Activated B cell treated with CpG ODN at 0.5 μM for 24 hours (primary cell): Measurements from ENCODE around the gene CORO2B. TPM values are rescaled to one million over a fixed set of nuclear protein-coding genes. Genes with fewer than 3 reads are reported as not detected.

Experiments used
- ATAC-seq: fragments of 200-7000 bp; cut with Tn5 transposase; one replicate; pipeline ENCODE4 v1.10.0; 2021; ENCODE audit warnings: low read depth, mild to moderate bottlenecking, moderate library complexity
- CTCF ChIA-PET: fragments of 350-600 bp; sonication (Branson Sonifier 250); formaldehyde crosslinking; loops from one replicate; lab custom pipeline; 2021; ENCODE audit warnings: antibody characterized with exemption; lab: Charles Lee
- POLR2A ChIA-PET: fragments of 350-600 bp; sonication (Branson Sonifier 250); formaldehyde crosslinking; loops from one replicate; lab custom pipeline; 2021; ENCODE audit warnings: antibody characterized with exemption; lab: Charles Lee
- DNase-seq: peaks from one replicate; pipeline ENCODE4 v3.0.0; 2022
- H3K27ac Mint-ChIP-seq: one replicate; pipeline ENCODE4 v1.8.0; 2020; ENCODE audit warnings: mixed read lengths
- H3K27me3 Mint-ChIP-seq: one replicate; pipeline ENCODE4 v1.8.0; 2021; ENCODE audit warnings: mixed read lengths
- H3K36me3 Mint-ChIP-seq: one replicate; pipeline ENCODE4 v1.8.0; 2021; ENCODE audit warnings: low read depth, mixed read lengths
- H3K4me1 Mint-ChIP-seq: one replicate; pipeline ENCODE4 v1.8.0; 2021; ENCODE audit warnings: mixed read lengths
- H3K4me3 Mint-ChIP-seq: one replicate; pipeline ENCODE4 v1.8.0; 2020; ENCODE audit warnings: mild to moderate bottlenecking, mixed read lengths
- H3K9me3 Mint-ChIP-seq: one replicate; pipeline ENCODE4 v1.8.0; 2020; ENCODE audit warnings: mixed read lengths
- CTCF ChIP-seq: fragments of 200-600 bp; IDR thresholded peaks from one replicate; pipeline ENCODE4 v1.8.0; 2022; ENCODE audit warnings: antibody characterized with exemption, mild to moderate bottlenecking
- intact Hi-C: fragments of 100-400 bp; cut with micrococcal nuclease; formaldehyde crosslinking; loops from one replicate; pipeline ENCODE4 v1.15.1; 2024
- total RNA-seq: library from RNA; stranded (reverse); gene quantifications from 2 replicates; pipeline ENCODE4 v1.2.3, GENCODE V29; 2022

The CORO2B gene
- total RNA-seq, 1 donor from 2014 or later = 1.0 TPM

GRCh38 chr15:68537506-68537905 is 41.3 kb upstream of the CORO2B start:
- ATAC-seq (no peak), DNase-seq (no peak)
- Mint-ChIP-seq H3K4me3 (no peak overlapping the region), H3K27me3 (peaks cover 20% of the 10 kb centered on the region), H3K4me1 (no peaks in the 10 kb centered on the region), H3K9me3 (peaks cover 13% of the 10 kb centered on the region), H3K27ac (no peak overlapping the region), H3K36me3 (peaks cover under 1% of the 10 kb centered on the region)
- ChIA-PET CTCF (interaction anchor here (0.9 kb wide), 1 partner anchor 284 kb away, joined by 3 read pairs; no protein-coding TSS in a partner anchor), POLR2A (no interaction called here)
- intact Hi-C loops = no loop called here
- no peak for TF ChIP-seq CTCF

GRCh38 chr15:68538311-68538710 is 40.5 kb upstream of the CORO2B start:
- no peak overlapping the region for H3K27ac Mint-ChIP-seq
- peaks cover 6% of the 10 kb centered on the region for H3K9me3 Mint-ChIP-seq
- no peaks in the 10 kb centered on the region for H3K4me1 Mint-ChIP-seq
- ATAC-seq (no peak), DNase-seq (no peak)
- H3K36me3 Mint-ChIP-seq = no peaks in the 10 kb centered on the region
- TF ChIP-seq CTCF = no peak
- intact Hi-C loops = no loop called here
- POLR2A ChIA-PET = no interaction called here
- peaks cover 21% of the 10 kb centered on the region for H3K27me3 Mint-ChIP-seq
- H3K4me3 Mint-ChIP-seq = no peak overlapping the region
- CTCF ChIA-PET = interaction anchor here (0.9 to 1.9 kb wide), 3 partner anchors 10 to 285 kb away, joined by 3 to 6 read pairs (median 5); no protein-coding TSS in a partner anchor

GRCh38 chr15:68541743-68542142 is 37.0 kb upstream of the CORO2B start:
- TF ChIP-seq CTCF = no peak
- ATAC-seq (no peak), DNase-seq (no peak)
- ChIA-PET POLR2A (no interaction called here), CTCF (interaction anchor here (1.5 to 1.6 kb wide), 2 partner anchors 132 to 383 kb away, joined by 4 read pairs; no protein-coding TSS in a partner anchor)
- intact Hi-C loops = no loop called here
- no peak overlapping the region for H3K4me3 Mint-ChIP-seq
- no peak overlapping the region for H3K27ac Mint-ChIP-seq
- peaks cover 20% of the 10 kb centered on the region for H3K27me3 Mint-ChIP-seq
- H3K9me3 Mint-ChIP-seq = no peaks in the 10 kb centered on the region
- no peaks in the 10 kb centered on the region for H3K4me1 Mint-ChIP-seq
- no peaks in the 10 kb centered on the region for H3K36me3 Mint-ChIP-seq

GRCh38 chr15:68542348-68542747 is 36.4 kb upstream of the CORO2B start:
- DNase-seq (no peak), ATAC-seq (no peak)
- Mint-ChIP-seq H3K4me1 (no peaks in the 10 kb centered on the region), H3K9me3 (no peaks in the 10 kb centered on the region), H3K4me3 (no peak overlapping the region), H3K27me3 (peaks cover 20% of the 10 kb centered on the region), H3K36me3 (no peaks in the 10 kb centered on the region), H3K27ac (no peak overlapping the region)
- ChIA-PET CTCF (interaction anchor here (1.5 to 1.6 kb wide), 2 partner anchors 132 to 383 kb away, joined by 4 read pairs; no protein-coding TSS in a partner anchor), POLR2A (no interaction called here)
- intact Hi-C loops = no loop called here
- TF ChIP-seq CTCF = no peak

- CTCF ChIA-PET = no interaction called here
- Mint-ChIP-seq H3K36me3 (no peaks in the 10 kb centered on the region), H3K4me1 (no peaks in the 10 kb centered on the region), H3K4me3 (no peak overlapping the region), H3K27ac (no peak overlapping the region), H3K9me3 (no peaks in the 10 kb centered on the region), H3K27me3 (peaks cover 20% of the 10 kb centered on the region)
- no peak for DNase-seq
- POLR2A ChIA-PET = no interaction called here
- intact Hi-C loops = no loop called here
- no peak for ATAC-seq
- no peak for TF ChIP-seq CTCF
These were observed 36.0 kb upstream of the CORO2B start for GRCh38 chr15:68542771-68543164.
